Fibroblast of villous mesenchyme (primary cell): ENCODE data around the gene YAP1. TPM values are rescaled to one million over a fixed set of nuclear protein-coding genes. Genes with fewer than 3 reads are reported as not detected.

ENCODE experiments used
- DNase-seq: peaks from one replicate; pipeline ENCODE4 v3.0.0-alpha.2; 2010; ENCODE audit warnings: low read depth
- H3K4me3 ChIP-seq: 2 replicates; pipeline ENCODE4 v1.5.1; 2011; ENCODE audit warnings: low read depth, mild to moderate bottlenecking, low read length
- CTCF ChIP-seq: IDR thresholded peaks from 2 replicates; pipeline ENCODE4 v1.5.1; 2012; ENCODE audit warnings: low read depth, mild to moderate bottlenecking, low read length; ENCODE audit not compliant: insufficient read depth
- total RNA-seq: library from RNA; depleted of rRNA; stranded (reverse); fragments of >200 nt; gene quantifications from 2 replicates; pipeline ENCODE4 v1.2.3, GENCODE V29; 2012

YAP1 gene
- total RNA-seq, 1 donor, result 148 TPM

- no peak for DNase-seq
- TF ChIP-seq CTCF, result no peak
- H3K4me3 ChIP-seq, result peak overlapping the region; percentile 95
These were observed 1.4 kb upstream of the YAP1 start for GRCh38 chr11:102108734-102109440.

GRCh38 chr11:102110761-102111010 is 439 bp downstream of the YAP1 start:
- no peak for TF ChIP-seq CTCF
- DNase-seq, result no peak
- peak overlapping the region; percentile 95 for H3K4me3 ChIP-seq

GRCh38 chr11:102111011-102111786 is 952 bp downstream of the YAP1 start:
- TF ChIP-seq CTCF, result peak; percentile 19
- DNase-seq, result peak; percentile 89
- peak overlapping the region; percentile 95 for H3K4me3 ChIP-seq

GRCh38 chr11:102111787-102112508 is 1.7 kb downstream of the YAP1 start:
- TF ChIP-seq CTCF, result no peak
- peak overlapping the region; percentile 95 for H3K4me3 ChIP-seq
- DNase-seq, result peak; percentile 95

- no peak for DNase-seq
- TF ChIP-seq CTCF, result no peak
These were observed 2.2 kb downstream of the YAP1 start for GRCh38 chr11:102112509-102112821.

GRCh38 chr11:102114032-102114431 is 3.8 kb downstream of the YAP1 start:
- TF ChIP-seq CTCF, result no peak
- no peak for DNase-seq
- H3K4me3 ChIP-seq, result peak overlapping the region; percentile 95

More at GRCh38 chr11:102112509-102112821, 2.2 kb downstream of the YAP1 start:
- peak overlapping the region; percentile 95 for H3K4me3 ChIP-seq
